HL-60 (cell line): Measurements from ENCODE around the gene TBC1D22A.

Experiments
- DNase-seq, 2 experiments: peaks; one replicate each; pipeline ENCODE4 v3.0.0-alpha.2; 2010 to 2020; ENCODE audit warnings: low read depth in 1 of 2, low spot score in 1 of 2
- H3K27ac ChIP-seq: fragments of 250-450 bp; sonication (Bioruptor Pico); replicated peaks from 2 replicates; pipeline ENCODE4 v1.5.1; 2020; ENCODE audit warnings: mild to moderate bottlenecking, moderate library complexity
- H3K27me3 ChIP-seq: fragments of 250-450 bp; sonication (Bioruptor Pico); 2 replicates; pipeline ENCODE4 v1.5.1; 2021; ENCODE audit warnings: mild to moderate bottlenecking, moderate library complexity; ENCODE audit not compliant: insufficient read depth, poor library complexity, severe bottlenecking
- H3K4me3 ChIP-seq: replicated peaks from 2 replicates; pipeline ENCODE4 v1.5.1; 2011; ENCODE audit warnings: mild to moderate bottlenecking, control low read depth, low read length; ENCODE audit not compliant: insufficient read depth
- CTCF ChIP-seq: IDR thresholded peaks from one replicate; pipeline ENCODE4 v1.5.1; 2011; ENCODE audit warnings: low read length, control low read depth, inconsistent platforms; ENCODE audit not compliant: insufficient read depth
- GABPA ChIP-seq: IDR thresholded peaks from 2 replicates; pipeline ENCODE4 v1.6.1; 2012; ENCODE audit warnings: low read depth
- POLR2AphosphoS5 ChIP-seq: IDR thresholded peaks from 2 replicates; pipeline ENCODE4 v1.6.1; 2012; ENCODE audit warnings: low read depth
- REST ChIP-seq: IDR thresholded peaks from 2 replicates; pipeline ENCODE4 v1.6.1; 2012; ENCODE audit warnings: low read depth; ENCODE audit not compliant: insufficient replicate concordance
- SPI1 ChIP-seq: IDR thresholded peaks from 2 replicates; pipeline ENCODE4 v1.6.1; 2012; ENCODE audit warnings: low read depth, mild to moderate bottlenecking, borderline replicate concordance

The TBC1D22A gene

GRCh38 chr22:47073075-47073474, 310.6 kb downstream of the TBC1D22A start:
- Histone ChIP-seq H3K4me3 (no peak overlapping the region), H3K27me3 (no peaks in the 10 kb centered on the region), H3K27ac (no peak overlapping the region)
- no peak for DNase-seq
- TF ChIP-seq CTCF = no peak
- no peak for TF ChIP-seq POLR2AphosphoS5
- no peak for TF ChIP-seq GABPA
- TF ChIP-seq SPI1 = no peak

- no peak overlapping the region for H3K4me3 ChIP-seq
- no peak overlapping the region for H3K27ac ChIP-seq
- no peak for DNase-seq
- no peaks in the 10 kb centered on the region for H3K27me3 ChIP-seq
- TF ChIP-seq SPI1 = no peak
- no peak for TF ChIP-seq POLR2AphosphoS5
- no peak for TF ChIP-seq REST
- TF ChIP-seq CTCF = no peak
- TF ChIP-seq GABPA = no peak
Observed at GRCh38 chr22:47074105-47074504, 311.7 kb downstream of the TBC1D22A start.

- DNase-seq = no peak
- TF ChIP-seq REST (no peak), CTCF (no peak), POLR2AphosphoS5 (no peak), SPI1 (no peak), GABPA (no peak)
- Histone ChIP-seq H3K27me3 (no peaks in the 10 kb centered on the region), H3K27ac (no peak overlapping the region), H3K4me3 (no peak overlapping the region)
Observed at GRCh38 chr22:47075568-47075967, 313.1 kb downstream of the TBC1D22A start.

GRCh38 chr22:47076758-47077157, 314.3 kb downstream of the TBC1D22A start:
- Histone ChIP-seq H3K27me3 (no peaks in the 10 kb centered on the region), H3K4me3 (no peak overlapping the region), H3K27ac (no peak overlapping the region)
- no peak for DNase-seq
- TF ChIP-seq CTCF = no peak
- no peak for TF ChIP-seq POLR2AphosphoS5
- no peak for TF ChIP-seq SPI1
- no peak for TF ChIP-seq GABPA
- no peak for TF ChIP-seq REST
